ENCODE data around the gene VKORC1L1.

GRCh38 chr7:65980478-65981250 lies 107.8 kb downstream of the VKORC1L1 start:
- no peak for TF ChIP-seq FOXA1 (IDR thresholded peaks at IDR 0.05)
- TF ChIP-seq ELF4 (IDR thresholded peaks at IDR 0.05), result no peak
- TF ChIP-seq SP1 (IDR thresholded peaks at IDR 0.05), result no peak
- no peak for TF ChIP-seq FOXK2 (IDR thresholded peaks at IDR 0.05)
- no peak for TF ChIP-seq HDGF (IDR thresholded peaks at IDR 0.05; ENCODE audit: borderline replicate concordance)
- no peak for TF ChIP-seq CTBP1 (IDR thresholded peaks at IDR 0.05; ENCODE audit: borderline replicate concordance)

Measured in HEK293T (cell line).